Esophagus muscularis mucosa (tissue), 4 donors: Measurements from ENCODE around the gene CNIH4. TPM values are rescaled to one million over a fixed set of nuclear protein-coding genes. Genes with fewer than 3 reads are reported as not detected.
A peak's percentile ranks its signal among the peaks of the same experiment; 100 is the strongest.
"Not testable (repeated sequence)": the region's sequence is repeated elsewhere in the genome, so short reads cannot be mapped to it uniquely, and the experiment has no call there.

ENCODE experiments used
- DNase-seq: peaks from one replicate; pipeline ENCODE4 v3.0.0-alpha.2; 2017; ENCODE audit errors: extremely low spot score
- H3K27ac ChIP-seq, 4 donors: fragments of 200-600 bp; sonication (generic); replicated peaks in 1 of 4; 1 replicate in 3 of 4; 2 replicates in 1 of 4; pipeline ENCODE4 v1.5.1; 2016 to 2019; ENCODE audit warnings: mild to moderate bottlenecking in 1 of 4
- H3K27me3 ChIP-seq, 4 donors: fragments of 200-600 bp; sonication (generic); one replicate each; pipeline versions ENCODE4 v1.5.1 to v1.6.0; 2016 to 2019
- H3K36me3 ChIP-seq, 4 donors: fragments of 200-600 bp; sonication (generic); one replicate each; pipeline ENCODE4 v1.5.1; 2016 to 2019
- H3K4me1 ChIP-seq, 4 donors: fragments of 200-600 bp; sonication (generic); one replicate each; pipeline ENCODE4 v1.5.1; 2016 to 2019
- H3K4me3 ChIP-seq, 4 donors: fragments of 200-600 bp; sonication (generic); 1 replicate in 2 of 4; 2 replicates in 2 of 4; pipeline ENCODE4 v1.5.1; 2016 to 2019; ENCODE audit warnings: mild to moderate bottlenecking in 4 of 4, moderate library complexity in 1 of 4
- H3K9me3 ChIP-seq, 4 donors: fragments of 200-600 bp; sonication (generic); 1 replicate in 3 of 4; 2 replicates in 1 of 4; pipeline ENCODE4 v1.5.1; 2016 to 2019
- CTCF ChIP-seq, 3 experiments: fragments of 200-600 bp in 2 of 3; fragments of 450-650 bp in 1 of 3; sonication (generic) in 2 of 3; IDR thresholded peaks; one replicate each; pipeline ENCODE4 v1.5.1; 2017 to 2019; ENCODE audit warnings: antibody characterized with exemption in 3 of 3, mild to moderate bottlenecking in 2 of 3, moderate library complexity in 1 of 3
- EP300 ChIP-seq: sonication (generic); formaldehyde crosslinking; IDR thresholded peaks from one replicate; pipeline ENCODE4 v1.6.1; 2017; ENCODE audit warnings: antibody characterized with exemption
- POLR2A ChIP-seq: fragments of 450-650 bp; IDR thresholded peaks from one replicate; pipeline ENCODE4 v1.6.1; 2017; ENCODE audit warnings: antibody characterized with exemption, moderate library complexity, mild to moderate bottlenecking, low read depth
- POLR2AphosphoS5 ChIP-seq, 2 donors: sonication (generic); formaldehyde crosslinking; IDR thresholded peaks; one replicate each; pipeline ENCODE4 v1.6.1; 2017; ENCODE audit warnings: antibody characterized with exemption in 2 of 2
- WGBS: methylation state at CpG from one replicate; pipeline ENCODE4 v1.1.5; 2018; 5-methylcytosine and 5-hydroxymethylcytosine counted together
- intact Hi-C: fragments of 100-400 bp; cut with DNase I; formaldehyde crosslinking; loops from one replicate; pipeline ENCODE4 v1.15.1; 2023
- total RNA-seq, 4 donors: library from RNA; depleted of rRNA; stranded (reverse); fragments of >200 nt; gene quantifications; one replicate each; pipeline versions ENCODE4 v1.1.0 to v1.2.1, GENCODE V29; 2016

The CNIH4 gene
- total RNA-seq, 4 donors from 2014 or later: 34.0 to 61.0 (median 46.9) TPM

- no peak for DNase-seq
- Histone ChIP-seq H3K36me3 (no peaks in the 10 kb centered on the region), H3K27ac (no peak overlapping the region), H3K4me3 (no peak overlapping the region), H3K4me1 (peaks cover under 1 to 20% (median 12%) of the 10 kb centered on the region in 4 donors), H3K9me3 (no peaks in the 10 kb centered on the region), H3K27me3 (peaks cover 0 to 8% (median 0%) of the 10 kb centered on the region in 4 donors)
- 52% methylated on average over 5 of the region's 5 CpGs for WGBS
- TF ChIP-seq CTCF (IDR thresholded peaks at IDR 0.05) (no peak), POLR2A (no peak), EP300 (no peak), POLR2AphosphoS5 (IDR thresholded peaks at IDR 0.05) (no peak)
- intact Hi-C loops: loop anchor here (2.0 to 10.0 kb wide), 3 partner anchors 121 to 217 kb away; no protein-coding TSS in a partner anchor
Observed at GRCh38 chr1:224333939-224334786, 22.5 kb upstream of the CNIH4 start.

GRCh38 chr1:224338150-224338838, 18.4 kb upstream of the CNIH4 start:
- intact Hi-C loops: loop anchor here (10.0 kb wide), 1 partner anchor 117 kb away; no protein-coding TSS in a partner anchor
- WGBS: 81% methylated on average over 4 of the region's 4 CpGs
- TF ChIP-seq POLR2A (no peak), EP300 (no peak)

GRCh38 chr1:224339442-224340033, 17.1 kb upstream of the CNIH4 start:
- no peaks in the 10 kb centered on the region for H3K36me3 ChIP-seq
- no peak overlapping the region for H3K27ac ChIP-seq
- H3K27me3 ChIP-seq: peaks cover 0 to 21% (median 0%) of the 10 kb centered on the region in 4 donors
- H3K9me3 ChIP-seq: peaks cover 0 to 19% (median 18%) of the 10 kb centered on the region in 4 donors
- 91% methylated on average over 1 of the region's 4 CpGs for WGBS
- no peak for DNase-seq
- no peak for TF ChIP-seq CTCF (IDR thresholded peaks at IDR 0.05)
- no peak for TF ChIP-seq POLR2A
- no peak for TF ChIP-seq POLR2AphosphoS5 (IDR thresholded peaks at IDR 0.05)
- TF ChIP-seq EP300: no peak
- peaks cover 5 to 7% (median 6%) of the 10 kb centered on the region in 4 donors for H3K4me1 ChIP-seq
- intact Hi-C loops: loop anchor here (10.0 kb wide), 1 partner anchor 115 kb away; no protein-coding TSS in a partner anchor
- no peak overlapping the region for H3K4me3 ChIP-seq

More at GRCh38 chr1:224338150-224338838, 18.4 kb upstream of the CNIH4 start:
- Histone ChIP-seq H3K27ac (no peak overlapping the region), H3K9me3 (peaks cover 0 to 8% (median 5%) of the 10 kb centered on the region in 4 donors), H3K4me3 (no peak overlapping the region), H3K36me3 (no peaks in the 10 kb centered on the region), H3K27me3 (peaks cover 0 to 21% (median 0%) of the 10 kb centered on the region in 4 donors), H3K4me1 (peaks cover 5 to 11% (median 7%) of the 10 kb centered on the region in 4 donors)
- DNase-seq: no peak

- H3K27ac ChIP-seq, DNase-seq, H3K36me3 ChIP-seq, H3K4me1 ChIP-seq, intact Hi-C loops: not testable (repeated sequence)
- peaks cover 0 to 21% (median 0%) of the 10 kb centered on the region in 4 donors for H3K27me3 ChIP-seq
- H3K9me3 ChIP-seq: peaks cover 0 to 19% (median 18%) of the 10 kb centered on the region in 4 donors
- H3K4me3 ChIP-seq: peak overlapping the region; percentile 44 to 60 (median 50)
- 13% methylated on average over 26 of the region's 36 CpGs for WGBS
Observed at GRCh38 chr1:224340453-224341384, 16.0 kb upstream of the CNIH4 start.

GRCh38 chr1:224343679-224344078, 13.0 kb upstream of the CNIH4 start:
- no peak for DNase-seq
- Histone ChIP-seq H3K27me3 (peaks cover 0 to 17% (median 0%) of the 10 kb centered on the region in 4 donors), H3K36me3 (no peaks in the 10 kb centered on the region), H3K4me3 (no peak overlapping the region), H3K4me1 (peaks cover 5 to 7% (median 6%) of the 10 kb centered on the region in 4 donors), H3K27ac (no peak overlapping the region), H3K9me3 (peaks cover 0 to 19% (median 18%) of the 10 kb centered on the region in 4 donors)
- intact Hi-C loops: no loop called here
- TF ChIP-seq CTCF (IDR thresholded peaks at IDR 0.05) (no peak), EP300 (no peak), POLR2AphosphoS5 (IDR thresholded peaks at IDR 0.05) (no peak), POLR2A (no peak)
- 42% methylated on average over 3 of the region's 3 CpGs for WGBS
